Muscle of leg (tissue), 16 donors: Measurements from ENCODE around the gene PROM2. TPM values are rescaled to one million over a fixed set of nuclear protein-coding genes. Genes with fewer than 3 reads are reported as not detected.
A peak's percentile ranks its signal among the peaks of the same experiment; 100 is the strongest.
"Not testable (repeated sequence)": the region's sequence is repeated elsewhere in the genome, so short reads cannot be mapped to it uniquely, and the experiment has no call there.

ENCODE experiments used
- DNase-seq: peaks from one replicate; pipeline ENCODE4 v3.0.0; 2013
- H3K27ac ChIP-seq: one replicate; pipeline ENCODE4 v1.5.1; 2013; ENCODE audit warnings: mild to moderate bottlenecking, low read length, control low read depth
- H3K27me3 ChIP-seq: one replicate; pipeline ENCODE4 v1.6.1; 2013; ENCODE audit warnings: low read length; ENCODE audit not compliant: control insufficient read depth, insufficient read depth
- H3K36me3 ChIP-seq: one replicate; pipeline ENCODE4 v1.6.1; 2013; ENCODE audit warnings: low read length; ENCODE audit not compliant: control insufficient read depth, insufficient read depth
- H3K4me1 ChIP-seq: one replicate; pipeline ENCODE4 v1.6.1; 2013; ENCODE audit warnings: low read length; ENCODE audit not compliant: control insufficient read depth, insufficient read depth
- H3K4me3 ChIP-seq: one replicate; pipeline ENCODE4 v1.5.1; 2013; ENCODE audit warnings: low read length, control low read depth
- H3K9me3 ChIP-seq: replicated peaks from 2 replicates; pipeline ENCODE4 v1.6.1; 2013; ENCODE audit warnings: low read depth, low read length; ENCODE audit not compliant: control insufficient read depth
- WGBS: methylation state at CpG from one replicate; pipeline ENCODE4 v1.1.5; 2013; ENCODE audit warnings: missing lambda C conversion rate; ENCODE audit not compliant: insufficient coverage; 5-methylcytosine and 5-hydroxymethylcytosine counted together
- long read RNA-seq, 11 donors: transcript quantifications; one replicate each; lab custom pipeline, GENCODE V29; 2026
- polyA plus RNA-seq, 8 donors: library from polyadenylated mRNA; unstranded; fragments of 120-200 nt; gene quantifications; one replicate each; pipeline versions ENCODE4 v1.2.1 to v1.2.3, GENCODE V29; 2013; ENCODE audit warnings: inconsistent platforms in 1 of 8, low replicate concordance in 1 of 8; ENCODE audit not compliant: insufficient read length in 8 of 8, insufficient read depth in 1 of 8
- total RNA-seq: library from RNA; stranded (reverse); fragments of 120-200 nt; gene quantifications from one replicate; pipeline ENCODE4 v1.2.4, GENCODE V29; 2013

PROM2 gene
- total RNA-seq (0.66 TPM), polyA plus RNA-seq (1 to 10 TPM in 4 of 8 donors, under 1 TPM in 4; 0.37 to 2.5 (median 0.91) TPM)
- long read RNA-seq, donor 1 = 0 reads
- long read RNA-seq, donor 2 = 0 reads
- long read RNA-seq, donor 3 = 0 reads
- long read RNA-seq, donor 4 = 0 reads
- long read RNA-seq, donor 5 = 0 reads
- long read RNA-seq, donor 6 = 0 reads
- long read RNA-seq, donor 7 = 0 reads
- long read RNA-seq, donor 8 = 0 reads
- long read RNA-seq, donor 9 = 0 reads
- long read RNA-seq, donor 10 = 0 reads
- long read RNA-seq, donor 11 = 0 reads

GRCh38 chr2:95274291-95275150 is at the start of gene PROM2:
Gene PROM2, plus strand, starts transcription at chr2:95274449. Its CDS starts 137 bp downstream, at chr2:95274586.
- WGBS = 75% methylated on average over 10 of the region's 17 CpGs
- Histone ChIP-seq H3K4me3 (no peak within 1 kb of the TSS), H3K27ac (no peak within 1 kb of the TSS), H3K36me3 (no peaks in the 10 kb centered on the region), H3K9me3 (no peaks in the 10 kb centered on the region), H3K4me1 (no peaks in the 10 kb centered on the region), H3K27me3 (no peaks in the 10 kb centered on the region)
- no peak for DNase-seq

GRCh38 chr2:95225658-95226057 is 48.6 kb upstream of the PROM2 start:
- Histone ChIP-seq H3K4me1 (no peaks in the 10 kb centered on the region), H3K9me3 (peaks cover 11% of the 10 kb centered on the region), H3K4me3 (no peak overlapping the region), H3K36me3 (no peaks in the 10 kb centered on the region), H3K27ac (no peak overlapping the region), H3K27me3 (no peaks in the 10 kb centered on the region)
- no peak for DNase-seq

GRCh38 chr2:95231723-95232122 is 42.5 kb upstream of the PROM2 start:
- 20% methylated on average over 1 of the region's 3 CpGs for WGBS
- Histone ChIP-seq H3K27me3 (no peaks in the 10 kb centered on the region), H3K4me3 (no peak overlapping the region), H3K36me3 (no peaks in the 10 kb centered on the region), H3K4me1 (peaks cover 2% of the 10 kb centered on the region), H3K9me3 (no peaks in the 10 kb centered on the region), H3K27ac (no peak overlapping the region)
- DNase-seq = peak; percentile 43

GRCh38 chr2:95232232-95232631 is 42.0 kb upstream of the PROM2 start:
- H3K27ac ChIP-seq = no peak overlapping the region
- peaks cover 2% of the 10 kb centered on the region for H3K4me1 ChIP-seq
- no CpG with 5 or more reads among the region's 1 CpG for WGBS
- no peaks in the 10 kb centered on the region for H3K36me3 ChIP-seq
- H3K9me3 ChIP-seq = no peaks in the 10 kb centered on the region
- H3K4me3 ChIP-seq = no peak overlapping the region
- H3K27me3 ChIP-seq = no peaks in the 10 kb centered on the region
- no peak for DNase-seq

GRCh38 chr2:95234286-95234785 is 39.9 kb upstream of the PROM2 start:
- WGBS = 60% methylated on average over 2 of the region's 5 CpGs
- DNase-seq = no peak
- Histone ChIP-seq H3K27ac (no peak overlapping the region), H3K4me1 (peaks cover 2% of the 10 kb centered on the region), H3K36me3 (no peaks in the 10 kb centered on the region), H3K9me3 (no peaks in the 10 kb centered on the region), H3K4me3 (no peak overlapping the region), H3K27me3 (no peaks in the 10 kb centered on the region)

- no peaks in the 10 kb centered on the region for H3K36me3 ChIP-seq
- no peak for DNase-seq
- no peak overlapping the region for H3K27ac ChIP-seq
- no peaks in the 10 kb centered on the region for H3K9me3 ChIP-seq
- H3K4me1 ChIP-seq = peaks cover 2% of the 10 kb centered on the region
- H3K4me3 ChIP-seq = no peak overlapping the region
- WGBS = 87% methylated on average over 3 of the region's 3 CpGs
- H3K27me3 ChIP-seq = no peaks in the 10 kb centered on the region
These were observed 39.4 kb upstream of the PROM2 start for GRCh38 chr2:95234816-95235215.

- H3K27ac ChIP-seq = no peak overlapping the region
- H3K36me3 ChIP-seq = no peaks in the 10 kb centered on the region
These were observed 36.1 kb upstream of the PROM2 start for GRCh38 chr2:95238131-95238530.

GRCh38 chr2:95240091-95240490 is 34.2 kb upstream of the PROM2 start:
- no peaks in the 10 kb centered on the region for H3K4me1 ChIP-seq
- no peaks in the 10 kb centered on the region for H3K27me3 ChIP-seq
- no peak overlapping the region for H3K27ac ChIP-seq
- DNase-seq = no peak
- H3K9me3 ChIP-seq = peaks cover 22% of the 10 kb centered on the region
- no peaks in the 10 kb centered on the region for H3K36me3 ChIP-seq
- no peak overlapping the region for H3K4me3 ChIP-seq
- WGBS = 94% methylated on average over 3 of the region's 5 CpGs

More at GRCh38 chr2:95238131-95238530, 36.1 kb upstream of the PROM2 start:
- H3K9me3 ChIP-seq = peaks cover 19% of the 10 kb centered on the region
- DNase-seq = peak; percentile 7
- H3K4me1 ChIP-seq = no peaks in the 10 kb centered on the region
- H3K27me3 ChIP-seq = no peaks in the 10 kb centered on the region
- no peak overlapping the region for H3K4me3 ChIP-seq

GRCh38 chr2:95240556-95240955 is 33.7 kb upstream of the PROM2 start:
- peaks cover 22% of the 10 kb centered on the region for H3K9me3 ChIP-seq
- H3K27ac ChIP-seq = no peak overlapping the region
- no peak overlapping the region for H3K4me3 ChIP-seq
- DNase-seq = no peak
- H3K4me1 ChIP-seq = no peaks in the 10 kb centered on the region
- H3K27me3 ChIP-seq = no peaks in the 10 kb centered on the region
- H3K36me3 ChIP-seq = no peaks in the 10 kb centered on the region
- 93% methylated on average over 3 of the region's 5 CpGs for whole genome bisulfite sequencing

- not testable (repeated sequence) for DNase-seq, H3K27me3 ChIP-seq, H3K27ac ChIP-seq, H3K4me3 ChIP-seq, H3K4me1 ChIP-seq, H3K36me3 ChIP-seq
- WGBS = no CpG with 5 or more reads among the region's 1 CpG
- peaks cover 22% of the 10 kb centered on the region for H3K9me3 ChIP-seq
These were observed 32.2 kb upstream of the PROM2 start for GRCh38 chr2:95242084-95242483.
